GM19099 (cell line): ENCODE data around the gene MGMT.

ENCODE experiments used
- POLR2A ChIP-seq: IDR thresholded peaks from 3 replicates; pipeline ENCODE4 v1.6.1; 2011; ENCODE audit warnings: low read depth; ENCODE audit not compliant: insufficient read length; ENCODE audit errors: extremely low read depth

Gene MGMT

DNA sequence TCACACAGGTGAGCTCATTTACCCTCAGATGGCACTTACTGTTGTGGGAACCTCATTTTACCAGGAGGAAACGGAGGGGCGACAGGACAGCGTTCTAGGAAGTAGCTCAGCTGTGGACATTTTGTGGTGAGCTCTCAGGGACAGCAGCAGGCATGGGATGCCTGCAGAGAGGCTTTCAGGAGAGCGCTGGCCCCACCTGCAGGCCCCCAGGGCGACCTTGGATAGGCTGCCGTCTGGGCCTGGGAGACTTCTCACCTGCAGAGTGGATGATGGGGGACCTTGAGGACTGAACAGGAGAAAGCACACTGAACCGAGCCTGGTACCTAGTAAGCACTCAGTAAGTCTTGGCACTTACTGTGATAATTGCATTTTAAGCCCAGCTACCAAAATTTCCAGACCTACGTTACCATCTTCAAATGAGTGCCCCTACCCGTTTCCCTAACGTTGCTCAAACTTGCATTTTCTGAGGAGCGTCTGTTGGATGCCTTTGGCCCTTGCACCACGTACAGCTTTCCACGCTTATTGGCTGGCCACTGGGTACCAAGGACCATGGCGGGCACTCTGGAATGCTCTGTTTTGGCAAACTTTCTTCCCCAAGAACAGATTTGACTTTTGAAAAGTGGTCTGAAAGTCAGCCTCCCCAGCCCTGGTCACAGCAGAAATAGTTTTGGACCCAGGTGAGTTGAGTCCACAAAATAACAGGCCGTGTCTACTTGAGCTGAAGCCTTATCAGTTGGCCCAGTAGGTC lies 273.7 kb downstream of the MGMT start:
- TF ChIP-seq POLR2A, result no peak

DNA sequence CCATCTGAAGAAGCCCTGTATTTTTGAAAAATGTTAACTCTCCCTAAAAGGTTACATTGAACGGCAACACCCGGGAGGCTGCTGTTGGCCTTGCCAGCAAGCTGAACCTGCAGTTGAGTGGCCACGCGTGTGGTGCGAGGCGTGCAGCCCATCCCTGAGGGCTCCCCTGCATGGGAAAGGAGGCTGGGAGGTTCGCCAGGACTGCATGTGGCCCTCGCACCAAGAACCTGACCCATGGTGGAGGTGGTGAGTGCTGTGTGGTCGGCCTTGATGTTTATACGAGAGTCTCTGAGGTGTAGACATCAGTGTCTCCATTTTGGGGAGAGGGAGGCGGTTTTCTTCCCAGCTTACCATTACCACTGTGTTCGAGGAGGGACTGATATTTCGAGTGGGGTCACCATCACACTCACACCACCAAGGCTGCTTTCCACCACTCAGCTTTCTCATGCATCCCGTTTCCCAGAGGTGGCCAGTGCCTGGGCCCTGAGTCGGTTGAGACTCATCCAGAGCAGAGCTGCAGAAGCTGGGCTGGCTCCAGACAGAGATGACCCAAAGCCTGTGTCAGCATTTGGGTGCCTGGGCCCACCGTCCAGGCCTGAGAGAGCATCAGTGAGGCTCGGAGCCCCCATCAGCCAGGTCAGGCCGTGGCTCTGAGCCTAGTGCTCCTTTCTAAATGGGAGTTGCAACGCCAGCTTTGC lies 274.4 kb downstream of the MGMT start:
- TF ChIP-seq POLR2A, result no peak

DNA sequence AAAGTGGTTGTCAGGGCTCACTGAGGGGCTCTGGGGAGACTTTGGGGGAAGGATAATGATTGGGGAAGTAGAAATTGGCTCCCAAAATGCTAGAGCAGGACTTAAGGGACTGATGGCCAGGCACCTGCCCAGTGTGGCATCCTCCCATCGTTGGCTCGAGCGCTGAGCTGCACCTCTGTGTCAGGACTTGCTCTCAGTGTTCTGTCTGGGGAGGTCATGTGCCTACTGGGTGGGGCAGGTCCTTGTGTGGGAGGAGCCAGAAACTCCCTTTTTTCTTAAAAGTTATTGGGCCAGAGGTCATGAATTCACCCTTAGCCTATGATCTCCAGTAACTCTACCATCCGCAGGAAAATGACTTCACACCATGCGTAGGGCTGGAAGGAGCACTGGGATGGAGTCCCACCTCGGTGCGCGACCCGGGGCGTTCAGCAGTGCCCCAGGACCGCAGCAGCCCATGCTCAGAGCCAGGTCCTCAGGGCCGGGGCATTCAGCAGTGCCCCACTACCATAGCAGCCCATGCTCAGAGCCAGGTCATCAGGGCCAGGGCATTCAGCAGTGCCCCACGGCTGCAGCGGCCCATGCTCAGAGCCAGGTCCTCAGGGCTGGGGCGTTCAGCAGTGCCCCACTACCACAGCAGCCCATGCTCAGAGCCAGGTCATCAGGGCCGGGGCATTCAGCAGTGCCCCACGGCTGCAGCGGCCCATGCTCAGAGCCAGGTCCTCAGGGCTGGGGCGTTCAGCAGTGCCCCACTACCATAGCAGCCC lies 275.1 kb downstream of the MGMT start:
- no peak for TF ChIP-seq POLR2A

DNA sequence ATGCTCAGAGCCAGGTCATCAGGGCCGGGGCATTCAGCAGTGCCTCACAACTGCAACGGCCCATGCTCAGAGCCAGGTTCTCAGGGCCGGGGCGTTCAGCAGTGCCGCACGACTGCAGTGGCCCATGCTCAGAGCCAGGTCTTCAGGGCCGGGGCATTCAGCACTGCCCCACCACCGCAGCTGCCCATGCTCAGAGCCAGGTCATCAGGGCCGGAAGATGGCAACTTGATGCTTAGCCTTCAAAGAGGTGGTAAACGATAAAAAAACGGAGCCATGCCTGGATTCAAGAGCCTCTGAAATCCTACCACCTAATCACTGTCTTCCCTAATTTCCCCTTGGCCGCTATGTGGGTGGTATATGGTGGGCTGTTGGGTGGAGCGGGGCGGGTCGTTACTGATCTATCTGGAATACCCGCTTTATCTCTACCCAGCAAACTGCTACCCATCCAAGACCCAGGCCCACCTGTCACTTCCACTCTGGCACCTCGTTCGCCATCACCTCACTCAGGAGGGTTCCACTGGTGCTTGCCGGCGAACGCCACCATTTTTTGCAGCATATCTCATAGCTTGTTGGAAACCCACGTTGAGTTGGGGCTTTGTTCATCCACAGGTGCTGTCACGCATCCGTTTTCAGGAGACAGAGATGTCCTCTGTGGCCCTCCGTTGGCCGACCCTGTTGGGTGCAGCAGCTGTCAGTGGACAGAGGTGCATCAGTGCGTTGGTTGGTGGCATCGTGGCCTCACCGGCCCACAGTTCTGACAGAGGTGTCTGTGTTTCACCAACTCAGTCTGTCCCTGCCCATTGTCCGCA lies 275.9 kb downstream of the MGMT start:
- no peak for TF ChIP-seq POLR2A

DNA sequence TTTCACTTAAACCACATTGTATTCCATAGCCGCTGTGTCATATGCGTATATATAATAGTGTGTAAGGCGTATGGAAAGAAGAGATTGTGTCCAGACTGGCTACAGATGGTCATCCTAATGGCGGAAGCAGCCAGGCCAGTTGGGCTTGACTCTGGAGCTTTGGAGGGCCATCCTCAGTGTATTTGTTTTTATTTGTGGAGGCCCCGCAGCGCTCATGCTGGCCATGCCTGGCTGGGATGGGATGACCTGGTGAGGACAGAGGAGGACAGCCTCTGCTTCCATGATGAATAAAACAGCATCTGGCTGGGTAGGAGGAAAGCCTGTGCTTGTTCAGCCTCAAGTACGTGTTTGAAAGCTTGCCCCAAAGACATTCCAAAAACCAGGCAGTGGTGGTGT lies 276.7 kb downstream of the MGMT start:
- TF ChIP-seq POLR2A, result no peak

DNA sequence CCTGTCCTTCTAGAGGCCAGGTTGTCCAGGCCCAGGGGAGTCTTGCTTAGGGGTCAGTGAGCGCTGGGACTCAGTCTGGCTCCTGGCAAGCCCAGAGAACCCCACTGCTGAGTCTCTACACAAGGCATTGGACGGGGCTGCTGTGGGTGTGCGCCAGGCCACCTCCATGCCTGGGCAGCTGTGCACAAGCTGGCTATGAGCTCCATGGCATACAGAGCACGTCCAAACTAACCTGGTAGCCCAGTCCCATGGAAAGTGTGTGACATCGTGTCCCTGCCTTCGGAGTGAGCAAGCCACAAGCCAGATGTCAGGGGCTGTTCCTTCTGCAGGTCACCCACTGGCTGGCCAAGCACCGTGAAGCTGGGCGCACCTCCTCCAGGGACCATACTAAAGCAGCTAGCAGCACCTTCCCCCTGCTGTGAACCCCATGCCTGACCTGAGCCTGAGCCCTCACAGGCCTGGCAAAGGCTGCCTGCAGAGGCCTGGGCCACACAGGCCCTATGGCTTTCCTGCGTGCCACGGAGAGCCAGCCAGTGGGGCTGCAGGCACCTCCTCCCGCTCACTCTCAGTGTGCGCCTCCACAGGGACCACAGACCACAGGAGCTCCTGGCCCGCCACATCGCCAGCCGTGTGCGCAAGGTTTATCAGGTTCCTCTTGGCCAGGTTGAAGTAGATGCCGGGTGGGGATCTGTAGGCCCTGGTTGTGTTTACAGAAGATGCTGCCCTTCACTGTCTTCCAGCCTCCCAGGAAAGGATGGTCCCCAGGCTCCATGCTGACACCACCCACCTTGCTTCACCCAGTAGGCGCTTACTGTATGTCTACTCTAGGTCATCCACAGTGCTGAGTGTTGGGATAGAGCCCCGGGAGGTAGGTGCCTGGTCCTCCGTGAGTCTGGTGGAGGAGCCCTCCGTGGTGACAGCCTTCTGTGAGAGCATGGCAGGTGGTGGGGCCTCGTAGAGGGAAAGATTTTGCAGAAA lies 277.4 kb downstream of the MGMT start:
- no peak for TF ChIP-seq POLR2A

DNA sequence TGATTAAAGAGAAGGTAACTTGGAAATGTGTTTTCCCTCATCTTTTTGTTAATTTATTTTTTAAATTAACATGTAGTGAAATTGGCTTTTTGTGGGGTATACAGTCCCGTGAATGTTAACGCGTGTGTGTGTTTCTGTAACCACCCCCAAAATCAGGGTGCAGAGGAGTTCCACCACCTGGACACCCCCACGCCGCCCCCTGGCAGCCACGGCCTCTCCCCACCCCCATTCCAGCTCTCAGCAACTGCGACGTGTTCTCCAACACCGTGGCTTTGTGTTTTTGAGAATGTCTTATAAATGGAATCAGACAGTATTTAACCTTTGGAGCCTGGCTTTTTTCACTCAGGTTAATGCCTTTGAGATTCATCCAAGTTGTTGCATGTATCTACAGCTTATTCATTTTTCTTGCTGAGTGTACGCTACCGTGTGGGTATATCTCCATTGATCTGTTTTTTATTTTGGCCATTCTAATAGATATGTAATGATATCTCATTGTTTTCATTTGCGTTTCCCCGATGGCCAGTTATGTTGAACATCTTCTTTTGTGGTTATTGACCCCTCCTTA lies 278.2 kb downstream of the MGMT start:
- TF ChIP-seq POLR2A, result no peak

DNA sequence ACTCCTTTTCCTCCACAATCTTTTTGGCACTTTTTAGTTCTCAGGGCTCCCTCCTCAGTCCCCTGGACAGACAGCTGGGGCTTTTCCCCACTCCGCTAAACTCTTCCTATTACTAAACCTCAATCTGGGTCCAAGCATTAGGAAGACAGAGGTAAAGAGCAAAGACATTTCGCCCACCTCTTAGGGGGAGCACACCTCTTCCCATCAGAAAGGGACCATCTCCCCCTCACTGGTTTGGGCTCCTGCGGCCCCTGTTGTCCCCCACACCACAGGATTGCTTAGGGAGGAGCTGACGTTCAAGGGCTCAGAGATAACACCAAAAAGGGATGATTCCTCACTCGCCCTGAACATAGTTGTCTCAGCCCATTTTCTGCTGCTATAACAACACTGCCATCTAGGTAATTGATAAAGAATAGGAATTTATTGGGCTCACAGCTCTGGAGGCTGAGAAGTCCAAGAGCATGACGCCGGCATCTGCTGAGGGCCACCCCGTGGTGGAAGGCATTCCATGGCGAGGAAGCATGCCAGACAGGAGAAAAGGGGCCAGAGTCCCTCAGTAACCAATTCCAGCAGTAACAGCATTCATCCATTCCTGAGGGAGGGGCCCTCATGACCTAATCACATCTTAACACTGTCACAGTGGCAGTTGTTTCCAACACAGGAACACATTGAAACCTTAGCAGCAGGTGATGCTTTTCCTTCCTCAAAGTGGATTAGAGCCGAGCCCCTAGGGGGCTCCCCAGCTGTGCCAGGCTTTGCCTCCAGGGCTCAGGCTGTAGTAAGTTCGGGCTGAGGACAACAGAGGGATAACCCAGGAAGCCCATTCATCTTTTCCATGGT lies 287.4 kb downstream of the MGMT start:
- no peak for TF ChIP-seq POLR2A

DNA sequence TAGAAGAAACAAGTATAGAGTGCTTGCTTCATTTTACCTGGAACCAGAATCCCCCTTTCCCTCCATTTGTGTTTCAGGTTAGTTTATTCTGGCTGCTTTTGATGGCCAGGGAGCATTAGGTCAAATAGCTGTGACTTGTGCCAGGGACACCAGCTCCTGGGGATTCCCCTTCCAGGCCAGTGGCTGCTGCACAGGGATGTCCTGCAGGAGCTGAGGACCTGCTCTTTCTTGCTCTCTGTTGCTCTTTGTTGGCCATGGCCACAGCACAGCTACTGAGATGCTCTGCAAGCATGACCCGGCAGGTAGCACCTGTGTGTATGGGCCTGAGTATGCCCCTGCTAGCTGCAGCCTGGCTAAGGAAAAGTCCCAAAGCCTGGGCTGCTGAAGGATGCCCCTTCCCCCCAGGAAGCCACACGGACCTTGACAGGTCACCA lies 288.1 kb downstream of the MGMT start:
- no peak for TF ChIP-seq POLR2A

DNA sequence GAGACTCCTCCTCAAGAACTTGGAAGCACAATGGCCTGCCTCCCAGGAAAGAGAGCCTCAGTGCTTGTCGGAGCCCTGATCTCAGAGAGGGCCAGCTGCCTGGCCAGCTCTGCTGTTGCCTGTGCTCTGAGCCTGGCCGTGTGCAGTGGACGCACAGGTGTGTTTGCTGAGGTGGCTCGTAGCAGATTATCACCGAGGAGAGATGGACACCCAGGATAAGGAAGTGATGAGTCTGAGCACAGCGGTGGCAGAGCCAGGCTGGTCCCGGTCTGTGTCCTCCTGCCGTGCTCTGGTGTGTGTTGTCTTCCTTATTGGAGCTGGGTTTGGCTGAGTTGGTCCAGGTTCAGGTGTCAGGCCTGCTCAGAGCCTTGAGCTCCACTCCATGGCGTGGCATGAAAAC lies 288.6 kb downstream of the MGMT start:
- no peak for TF ChIP-seq POLR2A

DNA sequence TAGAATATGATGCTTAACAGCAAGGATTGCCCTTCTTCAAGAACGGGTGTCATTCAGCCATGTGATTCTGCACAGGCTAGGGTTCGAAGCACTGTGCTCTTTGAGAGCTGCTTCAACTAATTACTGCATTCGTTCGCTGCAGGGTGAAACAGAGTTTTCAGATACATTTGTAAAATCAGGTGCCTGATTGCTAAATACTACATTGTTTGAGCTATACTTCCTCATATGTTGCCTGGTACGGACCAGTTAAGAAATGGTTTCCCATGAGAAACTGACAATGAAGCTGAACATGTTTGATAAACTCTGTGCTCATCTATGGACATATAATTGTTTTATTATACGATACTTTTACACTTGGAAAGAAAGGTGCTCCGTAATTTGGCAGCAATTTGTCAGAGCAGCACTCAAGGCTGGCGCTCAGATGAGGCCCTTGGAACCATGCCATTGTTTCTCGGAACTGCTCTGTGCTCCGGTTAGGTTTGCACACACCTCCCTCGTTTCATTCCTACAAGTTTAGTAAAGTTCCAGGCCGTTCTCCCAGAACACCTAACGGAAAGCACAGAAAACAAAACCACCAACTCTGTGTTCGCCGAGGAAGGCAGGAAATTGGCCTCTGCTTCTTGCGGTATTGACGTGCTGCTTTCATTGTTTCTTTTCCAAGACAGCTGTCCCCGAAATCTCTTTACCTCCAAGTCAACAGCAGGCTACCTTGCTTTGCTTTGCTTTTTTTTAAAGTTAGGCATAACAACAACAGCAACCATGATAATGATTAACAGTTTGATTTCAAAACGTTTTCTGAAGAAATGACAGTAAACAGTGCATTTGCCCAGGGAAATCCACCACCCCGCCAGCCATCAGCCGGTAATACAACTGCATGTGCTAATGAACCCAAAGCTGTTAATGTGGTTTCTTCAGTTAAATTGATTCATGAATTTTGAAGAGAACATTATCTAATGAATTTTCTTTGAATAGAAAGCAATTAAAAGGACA lies 290.2 kb downstream of the MGMT start:
- no peak for TF ChIP-seq POLR2A
